WTC11 (cell line): ENCODE data around the gene DNAJA4. TPM values are rescaled to one million over a fixed set of nuclear protein-coding genes. Genes with fewer than 3 reads are reported as not detected.

Experiments used
- ATAC-seq: fragments of 200-7000 bp; cut with Tn5 transposase; 2 replicates; pipeline ENCODE4 v1.10.0; 2021; ENCODE audit warnings: mild to moderate bottlenecking, moderate library complexity
- CTCF ChIA-PET: fragments of 300-600 bp; sonication (Branson Sonifier 250); formaldehyde crosslinking; loops from one replicate; lab custom pipeline; 2021; ENCODE audit warnings: antibody characterized with exemption; lab: Charles Lee
- POLR2A ChIA-PET: fragments of 350-600 bp; sonication (Branson Sonifier 250); formaldehyde crosslinking; loops from one replicate; lab custom pipeline; 2021; ENCODE audit warnings: antibody characterized with exemption; lab: Charles Lee
- DNase-seq: peaks from one replicate; pipeline ENCODE4 v3.0.0; 2021; ENCODE audit warnings: low spot score
- H3K27ac Mint-ChIP-seq: 2 replicates; pipeline ENCODE4 v1.8.0; 2021; ENCODE audit warnings: mixed read lengths
- H3K27me3 Mint-ChIP-seq: 2 replicates; pipeline ENCODE4 v1.8.0; 2021; ENCODE audit warnings: low read depth, mild to moderate bottlenecking, moderate library complexity, mixed read lengths
- H3K36me3 Mint-ChIP-seq: 2 replicates; pipeline ENCODE4 v1.8.0; 2021; ENCODE audit warnings: mixed read lengths
- H3K4me1 Mint-ChIP-seq: 2 replicates; pipeline ENCODE4 v1.8.0; 2022; ENCODE audit warnings: mixed read lengths
- H3K4me3 Mint-ChIP-seq: 2 replicates; pipeline ENCODE4 v1.8.0; 2021; ENCODE audit warnings: mild to moderate bottlenecking, moderate library complexity, mixed read lengths
- H3K9me3 Mint-ChIP-seq: 2 replicates; pipeline ENCODE4 v1.8.0; 2021; ENCODE audit warnings: mixed read lengths
- ATF3 ChIP-seq: sonication (generic); formaldehyde crosslinking; conservative IDR thresholded peaks from 2 replicates; pipeline ENCODE4 v1.8.1; 2022; ENCODE audit warnings: mild to moderate bottlenecking, missing genetic modification reagents
- CBFB ChIP-seq: sonication (generic); formaldehyde crosslinking; IDR thresholded peaks from 2 replicates; pipeline ENCODE4 v1.8.1; 2022; ENCODE audit warnings: mild to moderate bottlenecking, low read depth, missing genetic modification reagents
- CTCF ChIP-seq: fragments of 200-600 bp; IDR thresholded peaks from 2 replicates; pipeline ENCODE4 v1.8.0; 2022; ENCODE audit warnings: antibody characterized with exemption
- ESRRA ChIP-seq: sonication (generic); formaldehyde crosslinking; IDR thresholded peaks from 2 replicates; pipeline ENCODE4 v1.8.1; 2022; ENCODE audit warnings: mild to moderate bottlenecking, missing genetic modification reagents, borderline replicate concordance
- ETV6 ChIP-seq: sonication (generic); formaldehyde crosslinking; IDR thresholded peaks from 2 replicates; pipeline ENCODE4 v1.8.1; 2022; ENCODE audit warnings: mild to moderate bottlenecking, missing genetic modification reagents
- FOXJ3 ChIP-seq: sonication (generic); formaldehyde crosslinking; IDR thresholded peaks from 2 replicates; pipeline ENCODE4 v1.9.0; 2021; ENCODE audit warnings: missing genetic modification reagents, mild to moderate bottlenecking, borderline replicate concordance
- FOXP1 ChIP-seq: sonication (generic); formaldehyde crosslinking; IDR thresholded peaks from 2 replicates; pipeline ENCODE4 v1.8.0; 2022; ENCODE audit warnings: missing genetic modification reagents, mild to moderate bottlenecking, moderate library complexity, borderline replicate concordance
- HMGXB4 ChIP-seq: sonication (generic); formaldehyde crosslinking; IDR thresholded peaks from 2 replicates; pipeline ENCODE4 v1.8.1; 2023; ENCODE audit warnings: mild to moderate bottlenecking, moderate library complexity, missing genetic modification reagents
- MAX ChIP-seq: sonication (generic); formaldehyde crosslinking; IDR thresholded peaks from 2 replicates; pipeline ENCODE4 v1.8.0; 2022; ENCODE audit warnings: mild to moderate bottlenecking, missing genetic modification reagents
- MLX ChIP-seq: sonication (generic); formaldehyde crosslinking; IDR thresholded peaks from 2 replicates; pipeline ENCODE4 v1.8.1; 2023; ENCODE audit warnings: mild to moderate bottlenecking, missing genetic modification reagents, moderate library complexity
- SOX15 ChIP-seq: fragments of 250-450 bp; sonication (Bioruptor Pico); IDR thresholded peaks from 2 replicates; pipeline ENCODE4 v1.9.0; 2021; ENCODE audit warnings: mild to moderate bottlenecking
- TCF7 ChIP-seq: sonication (generic); formaldehyde crosslinking; IDR thresholded peaks from 2 replicates; pipeline ENCODE4 v1.8.0; 2022; ENCODE audit warnings: mild to moderate bottlenecking, low read depth, missing genetic modification reagents, moderate library complexity
- ZMAT4 ChIP-seq: fragments of 250-450 bp; sonication (Bioruptor Pico); IDR thresholded peaks from 2 replicates; pipeline ENCODE4 v1.9.0; 2021; ENCODE audit warnings: mild to moderate bottlenecking
- ZNF281 ChIP-seq: sonication (generic); formaldehyde crosslinking; IDR thresholded peaks from 2 replicates; pipeline ENCODE4 v1.8.0; 2023; ENCODE audit warnings: mild to moderate bottlenecking, missing genetic modification reagents
- ZNF512 ChIP-seq: sonication (generic); formaldehyde crosslinking; IDR thresholded peaks from 2 replicates; pipeline ENCODE4 v1.8.1; 2022; ENCODE audit warnings: missing genetic modification reagents, borderline replicate concordance
- total RNA-seq: library from RNA; stranded (reverse); gene quantifications from 3 replicates; pipeline ENCODE4 v1.2.3, GENCODE V29; 2021

The DNAJA4 gene
- total RNA-seq, 1 experiment from 2014 or later = 7.8 TPM

GRCh38 chr15:78322724-78323521 lies 58.6 kb downstream of the DNAJA4 start:
- POLR2A ChIA-PET = interaction anchor here (0.5 kb wide), 1 partner anchor 478 kb away, joined by 5 read pairs; no protein-coding TSS in a partner anchor
- no peak overlapping the region for H3K4me3 Mint-ChIP-seq

GRCh38 chr15:78323693-78324092 lies 59.3 kb downstream of the DNAJA4 start:
- H3K27me3 Mint-ChIP-seq = no peaks in the 10 kb centered on the region
- no peak overlapping the region for H3K4me3 Mint-ChIP-seq
- ChIA-PET CTCF (interaction anchor here (0.6 to 2.0 kb wide), 4 partner anchors 19 to 461 kb away, joined by 3 to 12 read pairs (median 3); no protein-coding TSS in a partner anchor), POLR2A (no interaction called here)
- H3K36me3 Mint-ChIP-seq = no peaks in the 10 kb centered on the region
- H3K9me3 Mint-ChIP-seq = no peaks in the 10 kb centered on the region
- ATAC-seq (no peak), DNase-seq (no peak)
- no peak overlapping the region for H3K27ac Mint-ChIP-seq
- H3K4me1 Mint-ChIP-seq = peaks cover 36% of the 10 kb centered on the region
- no peak for TF ChIP-seq HMGXB4
- no peak for TF ChIP-seq SOX15 (CRISPR knock-in tag)
- TF ChIP-seq FOXJ3 (CRISPR knock-in tag) = no peak
- no peak for TF ChIP-seq ETV6 (CRISPR knock-in tag)
- TF ChIP-seq TCF7 (CRISPR knock-in tag) = no peak
- no peak for TF ChIP-seq CBFB (CRISPR knock-in tag)
- no peak for TF ChIP-seq CTCF
- no peak for TF ChIP-seq ZNF281 (CRISPR knock-in tag)
- no peak for TF ChIP-seq ESRRA
- no peak for TF ChIP-seq FOXP1 (CRISPR knock-in tag)
- TF ChIP-seq MLX (CRISPR knock-in tag) = no peak
- no peak for TF ChIP-seq ZNF512 (CRISPR knock-in tag)
- no peak for TF ChIP-seq ZMAT4 (CRISPR knock-in tag)

More at GRCh38 chr15:78322724-78323521, 58.6 kb downstream of the DNAJA4 start:
- TF ChIP-seq MAX (no peak), ATF3 (no peak)
- CTCF ChIA-PET = interaction anchor here (0.6 to 2.5 kb wide), 12 partner anchors 11 to 505 kb away, joined by 3 to 13 read pairs (median 3); partner anchors contain the start of gene CRABP1
- Mint-ChIP-seq H3K27me3 (no peaks in the 10 kb centered on the region), H3K27ac (no peak overlapping the region), H3K9me3 (no peaks in the 10 kb centered on the region), H3K4me1 (peaks cover 36% of the 10 kb centered on the region), H3K36me3 (no peaks in the 10 kb centered on the region)
- no peak for DNase-seq
- ATAC-seq = peak; percentile 8
